GM12875 (cell line): ENCODE measurements around the gene CLDN7.
A peak's percentile ranks its signal among the peaks of the same experiment; 100 is the strongest.

Experiments used
- H3K4me3 ChIP-seq: one replicate; pipeline ENCODE4 v1.5.1; 2011; ENCODE audit warnings: low read depth, low read length, control low read depth
- TF ChIP-seq, protein P1 (sequence below): IDR thresholded peaks from 2 replicates; pipeline ENCODE4 v1.5.1; 2011; ENCODE audit warnings: low read depth, mild to moderate bottlenecking, control low read depth, inconsistent platforms, low read length, moderate library complexity, borderline replicate concordance; ENCODE audit not compliant: insufficient read depth

CLDN7 gene

DNA sequence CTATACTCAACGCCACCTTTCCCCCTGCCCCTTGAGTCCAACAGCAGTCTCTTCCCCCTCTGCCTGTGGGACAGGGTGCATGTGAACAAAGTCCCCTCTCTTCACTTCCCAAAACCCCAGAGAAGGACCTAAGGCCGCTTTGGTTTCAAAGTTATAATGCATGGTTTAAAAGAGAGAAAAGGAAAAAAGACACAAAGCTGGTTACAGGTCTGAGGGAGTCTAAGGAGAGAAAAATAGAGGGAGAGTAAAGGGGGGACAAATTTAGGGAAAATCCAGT is 18.9 kb downstream of the CLDN7 start:
- H3K4me3 ChIP-seq = peak overlapping the region; percentile 73
- TF ChIP-seq, protein P1, sequence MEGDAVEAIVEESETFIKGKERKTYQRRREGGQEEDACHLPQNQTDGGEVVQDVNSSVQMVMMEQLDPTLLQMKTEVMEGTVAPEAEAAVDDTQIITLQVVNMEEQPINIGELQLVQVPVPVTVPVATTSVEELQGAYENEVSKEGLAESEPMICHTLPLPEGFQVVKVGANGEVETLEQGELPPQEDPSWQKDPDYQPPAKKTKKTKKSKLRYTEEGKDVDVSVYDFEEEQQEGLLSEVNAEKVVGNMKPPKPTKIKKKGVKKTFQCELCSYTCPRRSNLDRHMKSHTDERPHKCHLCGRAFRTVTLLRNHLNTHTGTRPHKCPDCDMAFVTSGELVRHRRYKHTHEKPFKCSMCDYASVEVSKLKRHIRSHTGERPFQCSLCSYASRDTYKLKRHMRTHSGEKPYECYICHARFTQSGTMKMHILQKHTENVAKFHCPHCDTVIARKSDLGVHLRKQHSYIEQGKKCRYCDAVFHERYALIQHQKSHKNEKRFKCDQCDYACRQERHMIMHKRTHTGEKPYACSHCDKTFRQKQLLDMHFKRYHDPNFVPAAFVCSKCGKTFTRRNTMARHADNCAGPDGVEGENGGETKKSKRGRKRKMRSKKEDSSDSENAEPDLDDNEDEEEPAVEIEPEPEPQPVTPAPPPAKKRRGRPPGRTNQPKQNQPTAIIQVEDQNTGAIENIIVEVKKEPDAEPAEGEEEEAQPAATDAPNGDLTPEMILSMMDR = no peak

GRCh38 chr17:7242717-7243452 is 19.4 kb downstream of the CLDN7 start:
- TF ChIP-seq, protein P1 = 0 out of 2 replicates have a peak, but pooled peaks have one; percentile 4
- H3K4me3 ChIP-seq = peak overlapping the region; percentile 73

DNA sequence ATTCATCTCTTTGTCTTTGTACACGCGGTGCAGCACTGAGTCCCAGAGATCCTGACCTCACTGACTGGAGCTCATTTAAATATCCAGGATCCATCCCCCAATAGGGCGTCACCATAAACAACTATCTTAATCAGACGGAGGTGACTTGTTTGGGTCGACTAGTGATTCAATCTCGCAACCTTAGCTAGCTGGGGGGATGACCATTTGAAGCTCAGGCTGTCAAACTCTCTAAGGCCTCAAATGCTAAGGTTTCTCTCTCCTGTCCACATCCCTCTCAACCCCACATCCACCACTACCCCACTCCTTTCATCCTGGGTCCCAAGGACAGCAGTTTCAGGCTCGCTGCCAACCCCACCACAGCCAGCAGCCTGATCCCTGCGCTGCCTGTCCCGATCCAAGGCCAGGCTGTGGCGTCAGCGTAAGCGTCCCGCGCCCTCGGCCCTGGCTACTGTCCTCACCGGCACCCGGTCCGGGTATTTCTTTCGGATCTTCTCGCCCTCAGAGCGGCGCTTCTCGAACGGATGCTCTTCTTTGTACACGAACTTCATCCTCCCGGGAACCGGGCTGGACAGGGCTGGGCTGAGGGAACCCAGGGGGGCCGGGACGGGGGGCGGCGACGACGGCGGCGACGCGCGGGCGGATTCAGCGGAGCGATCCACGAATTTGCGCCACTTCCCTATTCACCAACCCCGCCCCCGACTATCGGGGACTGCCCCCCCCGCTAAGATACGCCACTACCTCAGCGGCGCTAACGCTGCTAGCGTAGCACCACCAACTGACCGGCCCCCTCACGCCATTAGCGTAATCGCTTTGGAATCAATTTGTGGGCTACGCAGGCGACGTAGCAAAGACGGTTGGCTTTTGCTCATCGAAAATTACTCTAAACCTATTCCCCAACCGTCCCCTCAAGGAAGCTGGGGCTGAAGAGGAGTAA is 20.2 kb downstream of the CLDN7 start, which contains the start of gene GABARAP:
Gene GABARAP (minus strand): TSS at position 667 of the 934 bp plus-strand sequence. CDS start 119 bp downstream, at position 548.
- H3K4me3 ChIP-seq = peak within 1 kb of the TSS; percentile 73
- TF ChIP-seq, protein P1 = no peak

DNA sequence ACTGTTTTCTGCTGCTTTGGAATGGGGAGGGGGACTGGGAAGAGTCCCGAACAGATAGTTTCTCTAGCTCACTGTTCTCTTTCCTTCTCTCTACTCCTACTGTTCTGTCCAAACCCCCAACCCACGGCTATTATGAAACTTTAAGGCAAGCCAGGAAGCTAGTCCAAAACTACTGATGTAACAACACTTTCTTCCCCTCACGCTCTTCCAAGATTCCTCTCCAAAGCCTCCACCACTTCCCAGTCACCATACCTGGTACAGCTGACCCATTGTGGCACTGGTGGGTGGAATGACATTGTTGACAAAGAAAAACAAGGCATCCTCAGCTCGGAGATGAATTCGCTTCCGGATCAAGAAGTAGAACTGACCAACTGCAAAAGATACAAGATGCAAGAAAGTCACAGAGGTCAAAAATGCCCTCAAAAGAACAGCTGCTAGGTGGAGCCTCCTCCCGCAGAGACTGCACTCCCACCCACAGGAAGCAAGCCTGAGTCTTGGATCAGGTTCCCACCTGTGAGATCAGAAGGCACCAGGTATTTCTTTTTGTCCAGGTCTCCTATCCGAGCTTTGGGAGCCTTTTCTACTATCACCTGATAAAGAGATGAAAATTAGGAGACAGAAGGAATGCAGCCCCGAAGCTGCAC is 21.1 kb downstream of the CLDN7 start:
- peak overlapping the region; percentile 73 for H3K4me3 ChIP-seq
- TF ChIP-seq, protein P1 = no peak

- TF ChIP-seq, protein P1 = no peak
- no peak overlapping the region for H3K4me3 ChIP-seq
Measured at GRCh38 chr17:7240375-7240774, 21.9 kb downstream of the CLDN7 start.

GRCh38 chr17:7239091-7240027 is 22.9 kb downstream of the CLDN7 start, which contains the start of gene PHF23:
Gene PHF23 (minus strand): TSS chr17:7239457. CDS start chr17:7239279, 178 bp downstream.
- peak within 1 kb of the TSS; percentile 74 for H3K4me3 ChIP-seq
- TF ChIP-seq, protein P1 = no peak
